ENCODE measurements around the gene RER1. TPM values are rescaled to one million over a fixed set of nuclear protein-coding genes. Genes with fewer than 3 reads are reported as not detected.

RER1 gene
- total RNA-seq, 2 experiments from 2014 or later, result 120 to 131 TPM

DNA sequence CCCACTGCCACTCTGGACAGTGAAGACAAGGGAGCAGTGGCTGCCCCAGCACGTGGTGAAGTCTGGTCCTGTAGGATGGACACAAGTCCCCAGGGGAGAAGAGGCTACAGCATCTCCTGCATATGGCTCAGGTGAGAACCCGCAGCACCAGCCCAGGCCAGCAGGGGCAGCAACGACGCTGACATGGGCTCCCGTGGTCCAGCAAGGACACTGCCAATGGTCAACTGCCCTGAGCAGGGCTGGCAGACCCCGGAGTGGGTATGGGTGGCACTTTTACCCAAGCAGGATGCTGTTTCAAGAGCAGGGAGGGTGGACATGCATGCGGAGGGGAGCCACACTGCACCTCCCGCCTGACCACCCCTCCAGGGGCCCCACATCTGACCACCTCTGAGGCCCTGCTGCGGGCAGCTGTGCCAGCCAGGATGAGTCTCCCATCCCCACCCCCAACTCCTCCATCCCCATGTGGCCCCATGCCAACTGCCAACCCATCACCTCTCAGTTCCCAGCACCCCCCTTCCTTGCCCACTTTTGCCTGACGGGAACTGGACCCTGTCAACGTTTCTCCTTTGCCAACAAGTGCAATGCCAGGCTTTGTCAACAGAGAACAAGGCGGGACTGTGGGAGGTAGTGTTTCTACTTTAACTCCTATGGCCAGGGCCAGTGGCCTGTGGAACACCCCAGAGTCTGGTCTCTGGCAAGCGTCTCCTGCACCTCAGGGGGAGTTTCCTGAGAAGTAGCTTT is 8.8 kb upstream of the RER1 start:
- no peaks in the 10 kb centered on the region for H3K9me3 Mint-ChIP-seq
- peak; percentile 53 for DNase-seq
- H3K36me3 Mint-ChIP-seq (ENCODE audit: low read depth), result no peaks in the 10 kb centered on the region
- no peak overlapping the region for H3K4me3 Mint-ChIP-seq
- H3K27ac Mint-ChIP-seq, result no peak overlapping the region
- CTCF ChIA-PET, result interaction anchor here (0.5 to 10.8 kb wide), 19 partner anchors 8 to 243 kb away, joined by 3 to 239 read pairs (median 5); partner anchors contain the start of genes FAAP20, MORN1 and RER1
- TF ChIP-seq, protein P1, sequence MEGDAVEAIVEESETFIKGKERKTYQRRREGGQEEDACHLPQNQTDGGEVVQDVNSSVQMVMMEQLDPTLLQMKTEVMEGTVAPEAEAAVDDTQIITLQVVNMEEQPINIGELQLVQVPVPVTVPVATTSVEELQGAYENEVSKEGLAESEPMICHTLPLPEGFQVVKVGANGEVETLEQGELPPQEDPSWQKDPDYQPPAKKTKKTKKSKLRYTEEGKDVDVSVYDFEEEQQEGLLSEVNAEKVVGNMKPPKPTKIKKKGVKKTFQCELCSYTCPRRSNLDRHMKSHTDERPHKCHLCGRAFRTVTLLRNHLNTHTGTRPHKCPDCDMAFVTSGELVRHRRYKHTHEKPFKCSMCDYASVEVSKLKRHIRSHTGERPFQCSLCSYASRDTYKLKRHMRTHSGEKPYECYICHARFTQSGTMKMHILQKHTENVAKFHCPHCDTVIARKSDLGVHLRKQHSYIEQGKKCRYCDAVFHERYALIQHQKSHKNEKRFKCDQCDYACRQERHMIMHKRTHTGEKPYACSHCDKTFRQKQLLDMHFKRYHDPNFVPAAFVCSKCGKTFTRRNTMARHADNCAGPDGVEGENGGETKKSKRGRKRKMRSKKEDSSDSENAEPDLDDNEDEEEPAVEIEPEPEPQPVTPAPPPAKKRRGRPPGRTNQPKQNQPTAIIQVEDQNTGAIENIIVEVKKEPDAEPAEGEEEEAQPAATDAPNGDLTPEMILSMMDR (IDR thresholded peaks at IDR 0.05), result peak; percentile 63
- ATAC-seq, result peak; percentile 49
- intact Hi-C loops (cut with micrococcal nuclease), result loop anchor here (5.0 kb wide), 1 partner anchor 185 kb away; no protein-coding TSS in a partner anchor
- no peaks in the 10 kb centered on the region for H3K27me3 Mint-ChIP-seq
- H3K4me1 Mint-ChIP-seq (ENCODE audit: low read depth), result no peaks in the 10 kb centered on the region
- POLR2A ChIA-PET, result interaction anchor here (1.9 kb wide), 1 partner anchor 188 kb away, joined by 13 read pairs; the partner anchor contains the start of gene FAAP20

DNA sequence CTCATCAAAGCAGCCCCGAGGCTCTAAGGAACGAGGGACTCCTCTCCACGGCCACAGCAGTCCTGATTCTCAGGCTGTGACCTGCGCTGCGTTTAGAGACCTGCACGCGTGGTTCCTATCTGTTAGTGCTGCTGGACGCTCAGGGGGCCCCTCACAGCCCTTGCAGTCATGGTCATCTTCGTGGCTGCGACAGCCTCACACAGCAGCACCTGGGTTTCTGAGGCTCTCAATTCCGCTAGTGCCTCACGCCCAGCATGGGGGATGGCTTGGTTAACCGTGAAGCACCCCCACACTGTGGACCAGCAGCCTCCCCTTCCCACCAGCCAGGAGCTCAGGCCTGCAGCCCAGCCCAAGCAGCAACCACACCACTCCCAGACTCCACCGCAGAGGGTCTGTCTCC is 8.1 kb upstream of the RER1 start:
- DNase-seq (no peak), ATAC-seq (no peak)
- Mint-ChIP-seq H3K4me1 (ENCODE audit: low read depth) (no peaks in the 10 kb centered on the region), H3K27ac (no peak overlapping the region), H3K36me3 (ENCODE audit: low read depth) (no peaks in the 10 kb centered on the region), H3K27me3 (no peaks in the 10 kb centered on the region), H3K4me3 (no peak overlapping the region), H3K9me3 (no peaks in the 10 kb centered on the region)
- intact Hi-C loops (cut with micrococcal nuclease), result loop anchor here (5.0 kb wide), 1 partner anchor 186 kb away; no protein-coding TSS in a partner anchor
- TF ChIP-seq, protein P1 (IDR thresholded peaks at IDR 0.05), result no peak
- ChIA-PET CTCF (interaction anchor here (0.5 to 10.8 kb wide), 2 partner anchors 8 to 189 kb away, joined by 3 to 239 read pairs; partner anchors contain the start of genes FAAP20, MORN1 and RER1), POLR2A (no interaction called here)

DNA sequence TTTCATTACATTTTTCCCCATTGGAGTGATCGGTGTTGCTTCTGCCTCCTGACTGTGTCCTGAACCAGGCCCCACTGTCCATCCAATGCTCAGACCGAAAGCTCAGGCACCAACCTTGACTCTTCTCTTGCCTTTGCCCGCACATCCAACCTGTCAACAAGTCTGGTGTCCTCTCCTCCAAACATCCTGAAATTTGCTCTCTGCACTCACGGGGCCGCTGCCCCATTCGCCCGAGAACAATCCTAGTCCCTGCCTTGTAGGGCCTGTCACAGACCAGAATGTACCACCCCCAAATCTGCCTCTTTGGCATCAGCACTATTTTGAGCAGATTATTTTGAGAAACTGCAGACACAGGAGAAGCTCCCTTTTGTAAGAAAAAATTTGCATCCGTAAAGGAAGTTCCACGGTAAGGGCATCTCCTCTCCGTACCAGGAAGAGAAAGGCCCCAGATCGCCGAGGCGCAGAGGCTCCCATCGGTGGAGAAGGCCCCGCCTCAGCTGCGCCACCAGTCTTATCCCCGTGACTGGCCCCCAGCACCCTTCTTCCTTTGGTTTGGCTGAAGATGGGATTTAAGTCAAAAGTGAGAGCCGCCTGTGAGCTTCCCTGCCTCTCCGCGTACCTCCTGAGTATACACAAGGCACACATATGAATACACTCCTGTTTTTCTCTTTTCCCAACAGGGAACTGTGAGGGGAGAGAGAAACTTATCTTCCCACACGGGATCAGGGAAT is 7.3 kb upstream of the RER1 start:
- Mint-ChIP-seq H3K4me1 (ENCODE audit: low read depth) (no peaks in the 10 kb centered on the region), H3K27ac (no peak overlapping the region), H3K27me3 (no peaks in the 10 kb centered on the region), H3K4me3 (no peak overlapping the region), H3K9me3 (no peaks in the 10 kb centered on the region), H3K36me3 (ENCODE audit: low read depth) (no peaks in the 10 kb centered on the region)
- DNase-seq, result no peak
- ATAC-seq, result no peak
- POLR2A ChIA-PET, result interaction anchor here (0.6 to 1.5 kb wide), 2 partner anchors 25 to 129 kb away, joined by 3 read pairs; no protein-coding TSS in a partner anchor
- intact Hi-C loops (cut with micrococcal nuclease), result loop anchor here (5.0 kb wide), 1 partner anchor 187 kb away; no protein-coding TSS in a partner anchor
- CTCF ChIA-PET, result interaction anchor here (10.8 kb wide), 1 partner anchor 190 kb away, joined by 239 read pairs; the partner anchor contains the start of gene FAAP20
- TF ChIP-seq, protein P1 (IDR thresholded peaks at IDR 0.05), result no peak

DNA sequence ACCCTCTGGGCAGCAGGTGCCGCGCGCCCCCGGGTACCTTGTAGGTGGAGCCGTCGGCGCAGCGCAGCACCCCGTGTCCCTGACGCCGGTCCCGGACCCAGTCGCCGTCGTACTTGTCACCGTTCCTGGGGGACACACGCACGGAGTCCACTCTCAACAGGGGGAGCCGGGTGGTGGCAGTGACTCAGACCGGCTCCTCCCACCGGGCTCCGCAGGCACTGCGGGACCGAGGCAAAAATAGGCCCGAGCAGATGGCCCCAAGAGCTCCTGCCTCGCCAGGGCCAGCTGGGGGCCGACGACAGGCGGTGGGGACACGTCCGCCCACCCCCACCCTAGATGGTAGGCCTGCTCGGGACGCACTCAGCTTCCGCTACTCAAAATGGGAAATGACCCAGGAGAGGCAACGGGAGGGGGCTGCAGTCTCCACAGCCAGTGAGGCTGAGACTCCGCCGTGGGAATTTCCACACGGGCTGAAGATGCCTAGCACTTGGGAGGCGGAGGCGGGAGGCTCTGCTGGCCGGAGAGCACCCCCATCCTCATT is 6.6 kb upstream of the RER1 start:
- Mint-ChIP-seq H3K4me1 (ENCODE audit: low read depth) (peaks cover 4% of the 10 kb centered on the region), H3K36me3 (ENCODE audit: low read depth) (no peaks in the 10 kb centered on the region), H3K27me3 (no peaks in the 10 kb centered on the region), H3K27ac (no peak overlapping the region), H3K9me3 (no peaks in the 10 kb centered on the region), H3K4me3 (no peak overlapping the region)
- DNase-seq, result no peak
- intact Hi-C loops (cut with micrococcal nuclease), result loop anchor here (5.0 kb wide), 1 partner anchor 188 kb away; no protein-coding TSS in a partner anchor
- ChIA-PET CTCF (interaction anchor here (10.8 kb wide), 1 partner anchor 191 kb away, joined by 239 read pairs; the partner anchor contains the start of gene FAAP20), POLR2A (interaction anchor here (1.5 kb wide), 1 partner anchor 129 kb away, joined by 3 read pairs; no protein-coding TSS in a partner anchor)
- no peak for ATAC-seq
- TF ChIP-seq, protein P1 (IDR thresholded peaks at IDR 0.05), result no peak

Measured in activated CD8-positive, alpha-beta T cell treated with anti-CD3 and anti-CD28 coated beads for 36 hours (primary cell).